ENCODE data around the gene PTPN1.

PTPN1 gene

DNA sequence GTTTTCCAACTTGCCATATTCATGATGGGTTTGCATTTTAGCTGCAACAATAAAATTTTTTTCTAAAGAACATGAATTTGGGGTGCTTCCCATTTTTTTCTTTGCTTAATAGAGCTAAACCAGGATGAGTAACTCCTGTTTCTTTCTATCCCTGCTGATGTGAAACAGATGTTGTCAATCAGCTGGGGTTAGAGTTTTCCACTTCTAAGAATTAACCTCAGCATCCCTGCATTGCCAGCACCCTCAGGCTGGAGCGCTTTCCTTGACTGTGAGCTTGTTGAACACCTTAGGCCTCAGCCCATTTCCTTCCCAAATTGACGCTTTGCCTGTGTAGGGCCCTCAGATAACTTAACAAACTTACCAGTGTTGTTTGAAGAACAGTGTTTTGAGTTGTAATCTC is 74.5 kb downstream of the PTPN1 start:
- TF ChIP-seq, protein P1, sequence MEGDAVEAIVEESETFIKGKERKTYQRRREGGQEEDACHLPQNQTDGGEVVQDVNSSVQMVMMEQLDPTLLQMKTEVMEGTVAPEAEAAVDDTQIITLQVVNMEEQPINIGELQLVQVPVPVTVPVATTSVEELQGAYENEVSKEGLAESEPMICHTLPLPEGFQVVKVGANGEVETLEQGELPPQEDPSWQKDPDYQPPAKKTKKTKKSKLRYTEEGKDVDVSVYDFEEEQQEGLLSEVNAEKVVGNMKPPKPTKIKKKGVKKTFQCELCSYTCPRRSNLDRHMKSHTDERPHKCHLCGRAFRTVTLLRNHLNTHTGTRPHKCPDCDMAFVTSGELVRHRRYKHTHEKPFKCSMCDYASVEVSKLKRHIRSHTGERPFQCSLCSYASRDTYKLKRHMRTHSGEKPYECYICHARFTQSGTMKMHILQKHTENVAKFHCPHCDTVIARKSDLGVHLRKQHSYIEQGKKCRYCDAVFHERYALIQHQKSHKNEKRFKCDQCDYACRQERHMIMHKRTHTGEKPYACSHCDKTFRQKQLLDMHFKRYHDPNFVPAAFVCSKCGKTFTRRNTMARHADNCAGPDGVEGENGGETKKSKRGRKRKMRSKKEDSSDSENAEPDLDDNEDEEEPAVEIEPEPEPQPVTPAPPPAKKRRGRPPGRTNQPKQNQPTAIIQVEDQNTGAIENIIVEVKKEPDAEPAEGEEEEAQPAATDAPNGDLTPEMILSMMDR (conservative IDR thresholded peaks at IDR 0.05; ENCODE audit: low read length) = no peak
- no peak for TF ChIP-seq EZH2phosphoT487 (IDR thresholded peaks at IDR 0.05; ENCODE audit: borderline replicate concordance)
- Histone ChIP-seq H3K4me2 (ENCODE audit: low read depth, low read length, poor library complexity, severe bottlenecking) (no peak overlapping the region), H3K4me3 (ENCODE audit: low read length, poor library complexity, severe bottlenecking) (no peak overlapping the region), H3K9me2 (replicated peaks; ENCODE audit: low read depth, low read length) (no peaks in the 10 kb centered on the region), H3K9ac (ENCODE audit: low read depth, low read length, poor library complexity, severe bottlenecking) (no peak overlapping the region), H3K9me3 (ENCODE audit: insufficient read depth, low read depth, low read length) (no peaks in the 10 kb centered on the region), H2AFZ (ENCODE audit: low read length) (no peak overlapping the region), H4K20me1 (ENCODE audit: insufficient read depth, low read length, poor library complexity, severe bottlenecking) (no peaks in the 10 kb centered on the region), H3K4me1 (ENCODE audit: insufficient read depth, low read length, poor library complexity, severe bottlenecking) (no peaks in the 10 kb centered on the region), H3K79me2 (ENCODE audit: insufficient read depth, low read length) (no peaks in the 10 kb centered on the region), H3K27me3 (ENCODE audit: insufficient read depth, low read length, poor library complexity, severe bottlenecking) (no peaks in the 10 kb centered on the region), H3F3A (ENCODE audit: low read depth) (no peaks in the 10 kb centered on the region), H3K36me3 (ENCODE audit: insufficient read depth, low read length) (peaks cover 71% of the 10 kb centered on the region; the same call in 1 of the 2 replicates)

DNA sequence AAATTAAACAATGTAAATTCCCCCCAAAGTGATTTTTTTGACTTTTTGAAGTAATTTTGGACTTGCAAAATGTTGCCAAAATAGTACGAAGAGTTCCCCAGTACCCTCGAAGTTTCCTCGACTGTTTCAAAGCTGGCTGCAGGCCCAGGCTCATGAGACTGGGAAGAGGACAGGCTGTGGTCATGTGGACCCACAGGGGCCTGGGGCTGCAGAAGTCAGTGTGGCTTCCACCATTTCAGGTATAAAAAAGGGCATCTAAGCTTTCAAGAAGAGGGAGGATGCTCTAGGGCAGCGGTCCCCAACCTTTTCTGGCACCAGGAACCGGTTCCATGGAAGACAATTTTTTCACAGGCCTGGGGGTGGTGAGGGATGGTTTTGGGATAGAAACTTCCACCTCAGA is 75.0 kb downstream of the PTPN1 start:
- Histone ChIP-seq H2AFZ (ENCODE audit: low read length) (no peak overlapping the region), H3F3A (ENCODE audit: low read depth) (no peaks in the 10 kb centered on the region), H3K9me3 (ENCODE audit: insufficient read depth, low read depth, low read length) (no peaks in the 10 kb centered on the region), H3K36me3 (ENCODE audit: insufficient read depth, low read length) (peaks cover 66% of the 10 kb centered on the region; the same call in 1 of the 2 replicates), H3K9ac (ENCODE audit: low read depth, low read length, poor library complexity, severe bottlenecking) (no peak overlapping the region), H3K4me1 (ENCODE audit: insufficient read depth, low read length, poor library complexity, severe bottlenecking) (no peaks in the 10 kb centered on the region), H3K4me3 (ENCODE audit: low read length, poor library complexity, severe bottlenecking) (no peak overlapping the region), H3K79me2 (ENCODE audit: insufficient read depth, low read length) (no peaks in the 10 kb centered on the region), H3K9me2 (replicated peaks; ENCODE audit: low read depth, low read length) (no peaks in the 10 kb centered on the region), H3K27me3 (ENCODE audit: insufficient read depth, low read length, poor library complexity, severe bottlenecking) (no peaks in the 10 kb centered on the region), H4K20me1 (ENCODE audit: insufficient read depth, low read length, poor library complexity, severe bottlenecking) (no peaks in the 10 kb centered on the region), H3K4me2 (ENCODE audit: low read depth, low read length, poor library complexity, severe bottlenecking) (no peak overlapping the region)
- TF ChIP-seq, protein P1 (conservative IDR thresholded peaks at IDR 0.05; ENCODE audit: low read length) = no peak
- TF ChIP-seq EZH2phosphoT487 (IDR thresholded peaks at IDR 0.05; ENCODE audit: borderline replicate concordance) = no peak

GRCh38 chr20:50585678-50586077 is 75.5 kb downstream of the PTPN1 start:
- Histone ChIP-seq H4K20me1 (ENCODE audit: insufficient read depth, low read length, poor library complexity, severe bottlenecking) (no peaks in the 10 kb centered on the region), H3K79me2 (ENCODE audit: insufficient read depth, low read length) (no peaks in the 10 kb centered on the region), H3F3A (ENCODE audit: low read depth) (no peaks in the 10 kb centered on the region), H3K9me2 (replicated peaks; ENCODE audit: low read depth, low read length) (no peaks in the 10 kb centered on the region), H3K9me3 (ENCODE audit: insufficient read depth, low read depth, low read length) (no peaks in the 10 kb centered on the region), H3K4me1 (ENCODE audit: insufficient read depth, low read length, poor library complexity, severe bottlenecking) (no peaks in the 10 kb centered on the region), H3K36me3 (ENCODE audit: insufficient read depth, low read length) (peaks cover 61% of the 10 kb centered on the region; the same call in 1 of the 2 replicates), H3K9ac (ENCODE audit: low read depth, low read length, poor library complexity, severe bottlenecking) (no peak overlapping the region), H2AFZ (ENCODE audit: low read length) (no peak overlapping the region), H3K4me2 (ENCODE audit: low read depth, low read length, poor library complexity, severe bottlenecking) (no peak overlapping the region), H3K4me3 (ENCODE audit: low read length, poor library complexity, severe bottlenecking) (no peak overlapping the region), H3K27me3 (ENCODE audit: insufficient read depth, low read length, poor library complexity, severe bottlenecking) (no peaks in the 10 kb centered on the region)
- TF ChIP-seq, protein P1 (conservative IDR thresholded peaks at IDR 0.05; ENCODE audit: low read length) = no peak
- no peak for TF ChIP-seq EZH2phosphoT487 (IDR thresholded peaks at IDR 0.05; ENCODE audit: borderline replicate concordance)
